Measurements from ENCODE around the gene CDH4.

DNA sequence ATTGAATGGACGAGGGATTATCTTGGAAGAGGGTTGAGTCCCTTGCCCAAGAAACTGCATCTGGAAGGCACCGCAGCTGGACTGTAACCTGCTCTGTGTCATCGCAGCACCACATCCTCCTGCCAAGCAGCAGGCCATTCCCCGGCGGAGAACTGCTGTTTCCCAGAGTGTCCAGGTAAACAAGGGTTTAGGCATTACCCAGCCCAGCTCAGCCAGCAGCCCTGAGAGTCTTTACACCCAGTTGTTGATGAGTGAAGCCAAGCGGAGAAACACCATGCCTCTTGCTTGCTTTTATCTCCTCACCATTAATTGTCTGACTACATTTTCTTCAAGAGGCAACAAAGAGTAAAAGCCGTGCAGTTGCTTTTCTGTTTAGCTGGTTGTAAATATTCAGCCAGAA, 104.1 kb downstream of the CDH4 start:
- TF ChIP-seq GZF1 (CRISPR knock-in tag; IDR thresholded peaks at IDR 0.05) (no peak), ZNF160 (CRISPR knock-in tag; IDR thresholded peaks at IDR 0.05) (no peak), ZNF33B (CRISPR knock-in tag; IDR thresholded peaks at IDR 0.05) (no peak), NR3C1 (CRISPR knock-in tag; IDR thresholded peaks at IDR 0.05) (no peak), ZNF570 (CRISPR knock-in tag; IDR thresholded peaks at IDR 0.05; ENCODE audit: borderline replicate concordance) (no peak), ZBTB3 (CRISPR knock-in tag; IDR thresholded peaks at IDR 0.05; ENCODE audit: borderline replicate concordance, low read depth) (no peak), NAIF1 (CRISPR knock-in tag; IDR thresholded peaks at IDR 0.05; ENCODE audit: borderline replicate concordance) (no peak), MZF1 (CRISPR knock-in tag; IDR thresholded peaks at IDR 0.05; ENCODE audit: borderline replicate concordance) (no peak), ATF1 (CRISPR knock-in tag; IDR thresholded peaks at IDR 0.05) (no peak), EP300 (IDR thresholded peaks at IDR 0.05; ENCODE audit: low read depth in 2 of 2, low read length in 2 of 2) (no peak), EP300 (CRISPR knock-in tag; IDR thresholded peaks at IDR 0.05; ENCODE audit: borderline replicate concordance) (no peak), BRCA1 (CRISPR knock-in tag; IDR thresholded peaks at IDR 0.05) (no peak)
- TF ChIP-seq, protein P1, sequence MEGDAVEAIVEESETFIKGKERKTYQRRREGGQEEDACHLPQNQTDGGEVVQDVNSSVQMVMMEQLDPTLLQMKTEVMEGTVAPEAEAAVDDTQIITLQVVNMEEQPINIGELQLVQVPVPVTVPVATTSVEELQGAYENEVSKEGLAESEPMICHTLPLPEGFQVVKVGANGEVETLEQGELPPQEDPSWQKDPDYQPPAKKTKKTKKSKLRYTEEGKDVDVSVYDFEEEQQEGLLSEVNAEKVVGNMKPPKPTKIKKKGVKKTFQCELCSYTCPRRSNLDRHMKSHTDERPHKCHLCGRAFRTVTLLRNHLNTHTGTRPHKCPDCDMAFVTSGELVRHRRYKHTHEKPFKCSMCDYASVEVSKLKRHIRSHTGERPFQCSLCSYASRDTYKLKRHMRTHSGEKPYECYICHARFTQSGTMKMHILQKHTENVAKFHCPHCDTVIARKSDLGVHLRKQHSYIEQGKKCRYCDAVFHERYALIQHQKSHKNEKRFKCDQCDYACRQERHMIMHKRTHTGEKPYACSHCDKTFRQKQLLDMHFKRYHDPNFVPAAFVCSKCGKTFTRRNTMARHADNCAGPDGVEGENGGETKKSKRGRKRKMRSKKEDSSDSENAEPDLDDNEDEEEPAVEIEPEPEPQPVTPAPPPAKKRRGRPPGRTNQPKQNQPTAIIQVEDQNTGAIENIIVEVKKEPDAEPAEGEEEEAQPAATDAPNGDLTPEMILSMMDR (CRISPR knock-in tag; IDR thresholded peaks at IDR 0.05), result no peak

All from HepG2 (cell line).